HG02885 (cell line): Measurements from ENCODE around the gene KRTAP26-1.
A peak's percentile ranks its signal among the peaks of the same experiment; 100 is the strongest.

Source experiments
- ATAC-seq: cut with Tn5 transposase; IDR thresholded peaks from one replicate; pipeline ENCODE4 v1.9.1; 2021; ENCODE audit warnings: mild to moderate bottlenecking; ENCODE audit not compliant: unreplicated experiment, poor library complexity

The KRTAP26-1 gene

DNA sequence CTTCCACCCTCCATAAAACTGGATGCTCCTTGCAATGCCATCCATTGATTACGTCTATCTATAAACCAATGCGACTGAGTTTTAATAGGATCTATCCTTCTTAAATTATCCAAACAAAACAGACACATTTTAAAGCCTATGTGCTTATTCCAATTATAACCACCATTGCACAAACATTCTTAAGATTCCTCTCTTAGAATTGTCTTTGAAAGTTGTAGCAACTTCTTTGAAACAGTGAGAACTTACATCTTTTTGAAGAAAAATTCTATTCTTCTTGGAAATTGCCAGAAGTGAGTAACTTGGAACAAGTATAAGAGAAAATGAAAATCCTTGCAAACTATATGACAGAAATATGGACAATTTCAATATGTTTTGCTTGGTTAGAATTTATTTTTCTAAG is at the start of gene KRTAP26-1:
KRTAP26-1 (minus strand) TSS at position 101 of the 400 bp plus-strand sequence. CDS start 280 bp downstream, outside the sequence.
- no peak for ATAC-seq

DNA sequence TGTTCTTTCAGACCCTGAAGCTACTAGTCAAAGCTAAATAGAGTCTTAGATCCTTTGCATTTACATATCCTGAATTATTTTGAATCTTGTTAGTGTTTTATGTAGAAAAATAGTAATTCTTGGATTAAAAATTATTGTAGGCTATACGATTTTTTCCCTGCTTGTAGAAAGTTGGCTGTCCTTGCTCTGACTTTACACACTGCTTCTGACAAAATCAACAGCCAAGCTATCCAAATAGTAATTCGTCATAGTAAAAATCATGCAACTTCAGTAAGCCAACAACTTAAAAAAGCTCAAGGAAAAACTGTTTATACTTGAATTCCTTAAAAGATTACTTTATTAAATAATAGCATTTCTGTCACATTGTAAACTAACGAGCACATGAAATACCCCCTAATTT is 35.8 kb upstream of the KRTAP26-1 start:
- no peak for ATAC-seq

DNA sequence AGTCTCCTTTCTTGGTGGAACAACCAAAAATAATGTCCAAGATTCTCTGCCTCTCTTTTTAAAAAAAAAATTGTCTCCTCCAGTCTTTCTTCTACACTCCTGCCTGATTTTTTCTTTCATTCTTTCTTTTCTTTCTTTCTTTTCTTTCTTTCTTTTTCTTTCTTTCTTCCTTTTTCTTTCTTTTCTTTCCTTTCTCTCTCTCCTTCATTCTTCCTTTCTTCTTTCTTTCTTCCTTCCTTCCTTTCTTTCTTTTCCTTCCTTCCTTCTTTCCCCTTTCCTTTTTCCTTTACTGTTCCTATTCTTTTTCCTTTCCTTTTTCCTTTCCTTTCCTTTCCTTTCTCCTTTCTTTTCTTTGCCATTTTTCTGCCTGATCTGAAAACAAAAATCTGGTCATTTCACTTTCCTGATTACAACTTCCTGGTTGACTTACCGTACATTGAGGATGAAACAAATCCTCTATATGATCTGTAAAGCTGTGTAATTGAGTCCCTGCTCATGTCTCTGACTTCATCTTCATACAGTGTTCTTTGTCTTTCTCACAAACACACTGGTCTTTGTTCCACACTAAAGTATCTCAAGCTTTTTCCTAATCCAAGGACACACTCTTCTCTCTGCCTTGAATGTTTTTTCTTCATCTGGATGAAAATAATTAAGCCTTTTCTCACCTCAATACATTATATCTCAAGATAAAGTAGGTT is 34.3 kb upstream of the KRTAP26-1 start:
- ATAC-seq = no peak

- ATAC-seq = no peak
Measured at GRCh38 chr21:30351534-30351933, 31.4 kb upstream of the KRTAP26-1 start.

DNA sequence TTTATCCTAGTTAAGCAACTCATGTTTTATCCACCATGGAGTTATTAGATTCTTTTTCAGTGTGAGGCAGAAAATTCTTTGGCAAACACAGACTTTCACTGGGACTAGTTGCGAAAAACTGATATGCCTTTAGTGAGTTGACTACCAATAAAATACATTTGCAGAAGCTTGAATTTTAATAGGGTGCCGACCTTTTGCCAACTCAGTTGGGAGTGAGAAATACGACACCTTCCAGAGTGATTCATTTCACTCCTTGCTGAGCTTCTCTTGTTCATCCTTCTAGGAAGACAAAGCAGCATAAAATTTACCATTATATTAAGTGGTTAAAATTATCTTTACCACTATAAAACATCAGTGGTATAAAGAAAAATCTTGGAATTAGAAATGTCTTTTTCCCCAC is 29.5 kb upstream of the KRTAP26-1 start:
- ATAC-seq = no peak

DNA sequence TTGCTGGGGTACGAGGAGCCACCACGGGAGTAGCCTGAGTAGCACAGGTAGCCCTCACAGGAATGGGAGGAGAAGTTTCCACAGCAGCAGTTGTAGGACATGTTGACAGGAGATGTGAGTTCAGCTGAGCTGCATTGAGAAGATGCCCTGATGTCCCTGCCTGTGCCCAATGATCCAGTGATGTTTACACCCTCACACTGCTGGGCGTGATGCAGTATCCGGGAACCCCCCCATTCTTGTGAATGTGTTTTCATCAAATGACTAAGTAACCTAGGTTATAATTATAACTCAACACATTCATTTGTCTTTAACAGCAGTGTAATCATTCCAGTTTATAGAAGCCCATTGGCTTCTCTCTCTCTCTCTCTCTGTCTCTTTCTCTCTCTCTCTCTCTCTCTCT is 28.4 kb upstream of the KRTAP26-1 start, which contains the start of gene KRTAP23-1:
KRTAP23-1 (minus strand) TSS at position 101 of the 400 bp plus-strand sequence; CDS start at position 101, 0 bp downstream.
- no peak for ATAC-seq

- ATAC-seq = no peak
Measured at GRCh38 chr21:30345014-30345413, 24.9 kb upstream of the KRTAP26-1 start.

DNA sequence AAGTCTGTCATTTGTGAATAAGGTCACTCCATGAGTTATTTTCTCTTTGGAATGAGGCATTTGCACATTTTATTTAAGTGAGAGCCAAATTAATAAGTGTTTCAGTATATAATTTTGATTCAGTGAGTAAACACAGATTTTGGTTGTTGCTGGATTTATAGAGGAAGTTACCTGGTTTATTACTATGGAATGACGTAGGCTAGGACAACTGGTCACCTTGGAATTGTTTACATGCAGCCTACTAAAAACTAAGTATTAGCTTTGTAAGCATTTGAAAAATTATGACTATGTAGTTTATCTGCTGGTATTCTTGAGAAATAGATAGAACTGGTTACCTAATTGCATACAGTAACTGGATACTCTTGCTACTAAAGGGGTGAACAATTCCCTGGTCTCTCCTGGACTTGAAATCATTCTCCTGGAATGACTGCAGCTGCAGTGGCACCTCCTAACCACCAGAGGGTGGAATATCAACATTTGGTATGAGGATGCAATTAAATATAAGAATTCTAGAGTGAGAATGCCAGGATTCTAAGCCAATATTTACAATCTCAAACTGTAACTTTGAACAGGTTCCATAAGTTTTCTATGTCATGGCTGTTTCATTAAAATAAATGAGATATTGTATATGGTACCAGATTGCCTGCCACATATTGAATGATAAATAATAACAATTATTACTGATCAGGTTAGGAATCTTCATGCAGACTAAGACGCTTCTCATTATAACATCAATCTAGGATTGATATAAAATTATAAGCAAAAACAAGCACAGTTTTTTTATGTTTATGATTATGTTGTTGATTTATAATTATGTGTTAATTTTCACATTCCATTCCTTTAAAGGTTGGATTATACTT is 20.8 kb upstream of the KRTAP26-1 start:
- peak; percentile 73 for ATAC-seq

GRCh38 chr21:30338717-30339116 is 18.6 kb upstream of the KRTAP26-1 start:
- ATAC-seq = no peak

DNA sequence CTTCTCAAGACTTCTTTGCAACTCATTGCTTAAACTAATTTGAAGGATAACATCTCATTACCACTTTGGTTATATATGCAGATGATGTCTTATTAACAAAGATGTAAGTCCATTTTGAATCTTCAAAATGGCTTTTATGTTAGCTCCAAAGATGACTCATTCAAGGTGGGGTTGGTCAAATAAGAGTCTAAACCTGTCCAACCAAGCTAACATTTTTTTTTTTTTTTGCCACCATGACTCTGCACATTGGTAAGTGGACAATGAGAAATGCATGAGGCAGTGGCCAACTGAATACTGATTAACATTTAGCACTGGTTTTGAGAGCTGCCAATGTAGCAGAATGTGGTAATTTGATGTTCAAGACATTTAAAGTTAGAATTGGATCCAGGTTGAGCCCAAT is 17.7 kb upstream of the KRTAP26-1 start:
- no peak for ATAC-seq

DNA sequence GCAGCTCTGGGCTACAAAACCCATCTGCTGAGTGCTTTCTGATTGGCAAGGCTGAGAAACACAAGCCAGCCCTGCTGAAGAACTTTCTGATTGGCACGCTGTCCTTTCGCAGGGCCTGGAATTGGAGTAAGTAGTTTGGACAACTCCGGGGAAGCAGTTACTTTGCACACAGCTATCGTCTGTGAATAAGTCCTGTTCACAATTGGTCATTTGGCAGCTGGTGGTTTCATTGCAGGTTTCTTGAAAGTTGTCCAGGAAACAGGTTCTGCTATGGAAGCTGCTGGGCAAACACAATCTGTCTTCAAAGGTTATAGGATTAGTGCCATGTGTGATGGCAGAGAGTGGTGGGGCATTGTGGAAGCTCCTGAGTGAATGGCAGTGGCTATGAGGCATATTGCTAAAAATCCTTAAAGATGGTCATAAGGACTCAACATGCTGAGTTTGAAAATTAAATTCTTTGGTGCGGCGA is 17.2 kb upstream of the KRTAP26-1 start, which contains the start of gene KRTAP27-1:
KRTAP27-1 (minus strand) TSS at position 419 of the 469 bp plus-strand sequence; CDS start at position 393, 26 bp downstream.
- ATAC-seq = no peak

GRCh38 chr21:30336596-30336995 is 16.5 kb upstream of the KRTAP26-1 start:
- no peak for ATAC-seq

- no peak for ATAC-seq
Measured at GRCh38 chr21:30333736-30334135, 13.6 kb upstream of the KRTAP26-1 start.

DNA sequence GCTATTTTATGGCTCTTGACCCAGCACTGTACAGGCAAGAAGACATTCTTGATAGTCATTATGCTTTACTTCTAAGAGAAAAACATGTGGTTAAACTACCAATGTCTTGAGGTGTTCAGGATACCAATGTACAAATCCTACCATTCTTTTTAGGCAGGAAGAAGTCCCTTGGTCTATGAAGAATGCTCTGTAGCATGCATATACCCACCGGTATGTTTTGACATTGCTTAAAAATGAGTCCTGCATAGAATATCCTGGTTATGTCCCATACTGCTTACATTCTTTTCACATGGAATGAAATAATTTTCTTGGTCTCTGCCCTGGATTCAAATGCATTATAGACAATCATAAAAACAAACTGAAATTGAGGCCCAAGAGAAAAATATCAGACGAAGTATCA is 12.6 kb upstream of the KRTAP26-1 start:
- no peak for ATAC-seq

GRCh38 chr21:30329203-30329875 is 9.2 kb upstream of the KRTAP26-1 start:
- ATAC-seq = no peak

GRCh38 chr21:30326390-30326789 is 6.3 kb upstream of the KRTAP26-1 start:
- no peak for ATAC-seq

GRCh38 chr21:30315701-30316100 is 4.4 kb downstream of the KRTAP26-1 start:
- no peak for ATAC-seq

- ATAC-seq = no peak
Measured at GRCh38 chr21:30306884-30307283, 13.2 kb downstream of the KRTAP26-1 start.

DNA sequence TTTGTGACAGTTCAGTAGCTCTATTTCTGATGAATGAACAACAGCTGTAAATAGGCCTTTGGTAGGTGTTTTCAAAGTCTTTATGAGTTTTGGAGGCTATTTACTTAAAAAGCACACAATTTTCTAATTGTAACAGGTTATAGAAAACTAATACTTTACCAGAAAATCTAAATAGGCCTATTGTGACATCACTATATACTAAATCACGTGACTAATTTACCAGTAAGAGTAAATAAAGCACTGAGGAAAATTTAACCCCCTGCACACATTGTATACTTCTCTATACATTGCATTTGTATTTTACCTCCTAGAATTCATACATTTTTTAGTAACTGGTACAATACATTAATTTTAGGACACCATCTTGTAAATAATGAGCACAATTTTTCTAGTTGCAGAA is 15.0 kb downstream of the KRTAP26-1 start:
- no peak for ATAC-seq

- no peak for ATAC-seq
Measured at GRCh38 chr21:30289215-30289614, 30.9 kb downstream of the KRTAP26-1 start, which contains the start of gene KRTAP25-1. TSS of gene KRTAP25-1 (minus strand) at chr21:30289514. CDS start at chr21:30289490, 24 bp downstream.
